ENCODE measurements around the gene PTOV1. TPM values are rescaled to one million over a fixed set of nuclear protein-coding genes. Genes with fewer than 3 reads are reported as not detected.

Gene PTOV1
- total and polyA plus RNA-seq, 7 donors: 52.2 to 105 (median 63.8) TPM

GRCh38 chr19:49906879-49907564 lies 56.1 kb downstream of the PTOV1 start:
- no peak overlapping the region for H3K27ac ChIP-seq
- DNase-seq: no peak
- WGBS, 2 donors: 88 to 93% methylated on average over 16 of the region's 16 CpGs
- peaks cover 11 to 45% (median 17%) of the 10 kb centered on the region in 4 donors for H3K36me3 ChIP-seq
- intact Hi-C loops (cut with DNase I): no loop called here
- H3K4me1 ChIP-seq: peaks cover 0 to 4% (median 2%) of the 10 kb centered on the region in 4 donors
- no peaks in the 10 kb centered on the region for H3K9me3 ChIP-seq
- TF ChIP-seq POLR2A (IDR thresholded peaks at IDR 0.05) (no peak), POLR2AphosphoS5 (IDR thresholded peaks at IDR 0.05) (no peak), CTCF (IDR thresholded peaks at IDR 0.05) (no peak), EP300 (IDR thresholded peaks at IDR 0.05) (no peak)
- H3K27me3 ChIP-seq: no peaks in the 10 kb centered on the region
- no peak overlapping the region for H3K4me3 ChIP-seq

- H3K9me3 ChIP-seq: no peaks in the 10 kb centered on the region
- H3K4me1 ChIP-seq: peaks cover 0 to 5% (median 2%) of the 10 kb centered on the region in 4 donors
- intact Hi-C loops (cut with DNase I): no loop called here
- TF ChIP-seq CTCF (IDR thresholded peaks at IDR 0.05): no peak
- TF ChIP-seq POLR2AphosphoS5 (IDR thresholded peaks at IDR 0.05): no peak
- TF ChIP-seq POLR2A (IDR thresholded peaks at IDR 0.05): no peak
- TF ChIP-seq EP300 (IDR thresholded peaks at IDR 0.05): no peak
- H3K27ac ChIP-seq: no peak overlapping the region
- peaks cover 11 to 45% (median 17%) of the 10 kb centered on the region in 4 donors for H3K36me3 ChIP-seq
- H3K27me3 ChIP-seq: no peaks in the 10 kb centered on the region
- no peak for DNase-seq
- no peak overlapping the region for H3K4me3 ChIP-seq
- 90 to 92% methylated on average over 23 of the region's 23 CpGs for WGBS, 2 donors
Measured at GRCh38 chr19:49907745-49908446, 56.9 kb downstream of the PTOV1 start.

GRCh38 chr19:49908480-49909420 lies 57.8 kb downstream of the PTOV1 start:
- Histone ChIP-seq H3K9me3 (no peaks in the 10 kb centered on the region), H3K27ac (no peak overlapping the region), H3K36me3 (peaks cover 11 to 45% (median 17%) of the 10 kb centered on the region in 4 donors), H3K4me1 (peaks cover 0 to 12% (median 5%) of the 10 kb centered on the region in 4 donors), H3K4me3 (no peak overlapping the region), H3K27me3 (no peaks in the 10 kb centered on the region)
- TF ChIP-seq POLR2A (IDR thresholded peaks at IDR 0.05) (no peak), EP300 (IDR thresholded peaks at IDR 0.05) (no peak), CTCF (IDR thresholded peaks at IDR 0.05) (no peak), POLR2AphosphoS5 (IDR thresholded peaks at IDR 0.05) (no peak)
- no peak for DNase-seq
- intact Hi-C loops (cut with DNase I): no loop called here
- 96% methylated on average over 37 of the region's 37 CpGs for WGBS, 2 donors

GRCh38 chr19:49910179-49910578 lies 59.2 kb downstream of the PTOV1 start:
- intact Hi-C loops (cut with DNase I): no loop called here
- peaks cover 11 to 49% (median 19%) of the 10 kb centered on the region in 4 donors for H3K36me3 ChIP-seq
- DNase-seq: no peak
- WGBS, 2 donors: 92 to 95% methylated on average over 5 of the region's 5 CpGs
- H3K9me3 ChIP-seq: no peaks in the 10 kb centered on the region
- H3K4me3 ChIP-seq: no peak overlapping the region
- H3K4me1 ChIP-seq: peaks cover 0 to 12% (median 5%) of the 10 kb centered on the region in 4 donors
- H3K27me3 ChIP-seq: no peaks in the 10 kb centered on the region
- H3K27ac ChIP-seq: no peak overlapping the region
- no peak for TF ChIP-seq EP300 (IDR thresholded peaks at IDR 0.05)
- TF ChIP-seq POLR2A (IDR thresholded peaks at IDR 0.05): no peak

Small RNAs within 50 kb of the gene (small RNA-seq; reads per million reads assigned to genes)
- gene MIR4749: 0 to 0.11 (median 0.06) reads per million in 3 donors

Other genes starting within 250 kb of the PTOV1 start
- gene RRAS, start 211.0 kb upstream of the PTOV1 start, total RNA-seq: 100 to 1,000 TPM; 105 to 127 (median 125) TPM
- 100 to 1,000 TPM in 2 of 3 donors, 10 to 100 TPM in 1; 79.8 to 139 (median 130) TPM for gene RRAS, start 211.0 kb upstream of the PTOV1 start, polyA plus RNA-seq
- gene SCAF1, start 208.9 kb upstream of the PTOV1 start, total RNA-seq: 10 to 100 TPM; 10.9 to 21.3 (median 12.5) TPM
- gene SCAF1, start 208.9 kb upstream of the PTOV1 start, polyA plus RNA-seq: 10 to 100 TPM in 2 of 3 donors, 1 to 10 TPM in 1; 9.0 to 30.8 (median 16.0) TPM
- 10 to 100 TPM; 28.2 to 59.1 (median 32.6) TPM for gene IRF3, start 185.3 kb upstream of the PTOV1 start, total RNA-seq
- gene IRF3, start 185.3 kb upstream of the PTOV1 start, polyA plus RNA-seq: 100 to 1,000 TPM in 1 of 3 donors, 10 to 100 TPM in 2; 50.9 to 125 (median 64.9) TPM
- gene BCL2L12, start 185.2 kb upstream of the PTOV1 start, total RNA-seq: 1 to 10 TPM; 4.6 to 9.2 (median 6.5) TPM
- gene BCL2L12, start 185.2 kb upstream of the PTOV1 start, polyA plus RNA-seq: 10 to 100 TPM in 2 of 3 donors, 1 to 10 TPM in 1; 9.0 to 43.6 (median 10.2) TPM
- gene PRMT1, start 173.9 kb upstream of the PTOV1 start, total RNA-seq: 100 to 1,000 TPM; 106 to 175 (median 160) TPM
- gene PRMT1, start 173.9 kb upstream of the PTOV1 start, polyA plus RNA-seq: 100 to 1,000 TPM in 2 of 3 donors, 10 to 100 TPM in 1; 84.1 to 172 (median 101) TPM
- gene ADM5, start 161.6 kb upstream of the PTOV1 start, total RNA-seq: 1 to 10 TPM in 3 of 4 donors, under 1 TPM in 1; 0.49 to 1.7 (median 1.5) TPM
- 1 to 10 TPM in 1 of 3 donors, not detected in 2; 3.1 TPM for gene ADM5, start 161.6 kb upstream of the PTOV1 start, polyA plus RNA-seq
- gene CPT1C, start 160.0 kb upstream of the PTOV1 start, total RNA-seq: 10 to 100 TPM in 1 of 4 donors, 1 to 10 TPM in 3; 3.6 to 28.5 (median 4.3) TPM
- gene CPT1C, start 160.0 kb upstream of the PTOV1 start, polyA plus RNA-seq: 1 to 10 TPM in 2 of 3 donors, under 1 TPM in 1; 0.69 to 4.2 (median 2.4) TPM
- under 1 TPM in 1 of 4 donors, not detected in 3; 0.83 TPM for gene TSKS, start 87.9 kb upstream of the PTOV1 start, total RNA-seq
- gene TSKS, start 87.9 kb upstream of the PTOV1 start, polyA plus RNA-seq: 1 to 10 TPM in 1 of 3 donors, under 1 TPM in 1, not detected in 1; 0.36 to 1.2 TPM
- gene AP2A1, start 84.2 kb upstream of the PTOV1 start, total RNA-seq: 10 to 100 TPM; 48.5 to 81.1 (median 52.0) TPM
- 10 to 100 TPM; 33.0 to 77.4 (median 40.9) TPM for gene AP2A1, start 84.2 kb upstream of the PTOV1 start, polyA plus RNA-seq
- 10 to 100 TPM; 21.0 to 32.9 (median 23.1) TPM for gene FUZ, start 37.9 kb upstream of the PTOV1 start, total RNA-seq
- gene FUZ, start 37.9 kb upstream of the PTOV1 start, polyA plus RNA-seq: 10 to 100 TPM in 2 of 3 donors, 1 to 10 TPM in 1; 7.4 to 17.4 (median 16.3) TPM
- gene MED25, start 32.9 kb upstream of the PTOV1 start, total RNA-seq: 10 to 100 TPM; 17.8 to 45.4 (median 22.4) TPM
- gene MED25, start 32.9 kb upstream of the PTOV1 start, polyA plus RNA-seq: 10 to 100 TPM; 18.0 to 43.5 (median 30.1) TPM
- 10 to 100 TPM; 28.2 to 44.0 (median 33.9) TPM for gene PNKP, start 16.4 kb downstream of the PTOV1 start, total RNA-seq
- 10 to 100 TPM; 27.0 to 88.8 (median 34.0) TPM for gene PNKP, start 16.4 kb downstream of the PTOV1 start, polyA plus RNA-seq
- gene AKT1S1, start 26.2 kb downstream of the PTOV1 start, total RNA-seq: 10 to 100 TPM; 13.6 to 16.1 (median 14.6) TPM
- 10 to 100 TPM; 30.3 to 55.9 (median 33.6) TPM for gene AKT1S1, start 26.2 kb downstream of the PTOV1 start, polyA plus RNA-seq
- gene TBC1D17, start 26.5 kb downstream of the PTOV1 start, total RNA-seq: 10 to 100 TPM; 25.0 to 41.0 (median 26.6) TPM
- 10 to 100 TPM; 13.4 to 29.5 (median 22.8) TPM for gene TBC1D17, start 26.5 kb downstream of the PTOV1 start, polyA plus RNA-seq
- gene IL4I1, start 45.7 kb downstream of the PTOV1 start, total RNA-seq: under 1 TPM; 0.28 to 0.66 (median 0.38) TPM
- 1 to 10 TPM; 1.8 to 6.8 (median 3.5) TPM for gene IL4I1, start 45.7 kb downstream of the PTOV1 start, polyA plus RNA-seq
- gene ATF5, start 78.0 kb downstream of the PTOV1 start, total RNA-seq: 1 to 10 TPM; 5.3 to 7.1 (median 5.9) TPM
- gene ATF5, start 78.0 kb downstream of the PTOV1 start, polyA plus RNA-seq: 10 to 100 TPM; 18.0 to 42.3 (median 33.1) TPM
- 10 to 100 TPM; 25.0 to 32.6 (median 26.0) TPM for gene NUP62, start 78.3 kb downstream of the PTOV1 start, total RNA-seq
- 10 to 100 TPM; 10.2 to 42.6 (median 18.0) TPM for gene NUP62, start 78.3 kb downstream of the PTOV1 start, polyA plus RNA-seq
- 1 to 10 TPM in 3 of 4 donors, not detected in 1; 1.4 to 2.5 (median 2.1) TPM for gene SIGLEC11, start 110.0 kb downstream of the PTOV1 start, total RNA-seq
- 1 to 10 TPM in 1 of 3 donors, under 1 TPM in 2; 0.60 to 1.8 (median 0.66) TPM for gene SIGLEC11, start 110.0 kb downstream of the PTOV1 start, polyA plus RNA-seq
- 10 to 100 TPM; 17.4 to 30.7 (median 24.8) TPM for gene VRK3, start 174.2 kb downstream of the PTOV1 start, total RNA-seq
- 10 to 100 TPM; 31.2 to 51.6 (median 45.8) TPM for gene VRK3, start 174.2 kb downstream of the PTOV1 start, polyA plus RNA-seq
- gene ZNF473, start 174.8 kb downstream of the PTOV1 start, total RNA-seq: 10 to 100 TPM in 2 of 4 donors, 1 to 10 TPM in 2; 5.8 to 13.2 (median 9.3) TPM
- gene ZNF473, start 174.8 kb downstream of the PTOV1 start, polyA plus RNA-seq: 1 to 10 TPM in 2 of 3 donors, under 1 TPM in 1; 0.92 to 2.7 (median 1.8) TPM